CD4-positive, alpha-beta T cell (primary cell): ENCODE data around the gene RHOV. TPM values are rescaled to one million over a fixed set of nuclear protein-coding genes. Genes with fewer than 3 reads are reported as not detected.

Source experiments
- ATAC-seq: fragments of 200-7000 bp; cut with Tn5 transposase; one replicate; pipeline ENCODE4 v1.10.0; 2022; ENCODE audit warnings: mild to moderate bottlenecking; ENCODE audit not compliant: poor library complexity
- CTCF ChIA-PET: fragments of 350-600 bp; sonication (Branson Sonifier 250); formaldehyde crosslinking; loops from one replicate; lab custom pipeline; 2021; ENCODE audit warnings: antibody characterized with exemption, inconsistent platforms; lab: Charles Lee
- POLR2A ChIA-PET: fragments of 350-600 bp; sonication (Branson Sonifier 250); formaldehyde crosslinking; loops from one replicate; lab custom pipeline; 2021; ENCODE audit warnings: antibody characterized with exemption, inconsistent platforms; lab: Charles Lee
- DNase-seq, 14 experiments: peaks; one replicate each; pipeline ENCODE4 v3.0.0-alpha.2; 2013 to 2020; ENCODE audit warnings: mixed read lengths in 2 of 14
- H3K27ac ChIP-seq, 2 donors: one replicate each; pipeline versions ENCODE4 v1.5.1 to v1.7.0; 2013; ENCODE audit warnings: low read length in 2 of 2, low read depth in 1 of 2, mild to moderate bottlenecking in 1 of 2
- H3K27me3 ChIP-seq, 2 experiments: 1 replicate in 1 of 2; 2 replicates in 1 of 2; pipeline versions ENCODE4 v1.6.1 to v1.7.0; 2013; ENCODE audit warnings: low read length in 2 of 2, control low read depth in 1 of 2, mild to moderate bottlenecking in 1 of 2, moderate library complexity in 1 of 2; ENCODE audit not compliant: insufficient read depth in 2 of 2, control insufficient read depth in 1 of 2
- H3K36me3 ChIP-seq: one replicate; pipeline ENCODE4 v1.6.1; 2013; ENCODE audit warnings: low read length, control low read depth; ENCODE audit not compliant: insufficient read depth
- H3K4me1 ChIP-seq: one replicate; pipeline ENCODE4 v1.6.1; 2013; ENCODE audit warnings: low read length, control low read depth; ENCODE audit not compliant: insufficient read depth
- H3K4me3 ChIP-seq: one replicate; pipeline ENCODE4 v1.5.1; 2013; ENCODE audit warnings: mild to moderate bottlenecking, low read length, moderate library complexity
- H3K9me3 ChIP-seq, 2 experiments: 1 replicate in 1 of 2; 2 replicates in 1 of 2; pipeline versions ENCODE4 v1.6.1 to v1.7.0; 2013; ENCODE audit warnings: low read length in 2 of 2, mild to moderate bottlenecking in 2 of 2, control low read depth in 1 of 2, moderate library complexity in 1 of 2; ENCODE audit not compliant: control insufficient read depth in 1 of 2, insufficient read depth in 1 of 2
- H3K27ac Mint-ChIP-seq: one replicate; pipeline ENCODE4 v1.8.0; 2020; ENCODE audit warnings: mixed read lengths
- H3K27me3 Mint-ChIP-seq: one replicate; pipeline ENCODE4 v1.8.0; 2021; ENCODE audit warnings: mixed read lengths
- H3K36me3 Mint-ChIP-seq: one replicate; pipeline ENCODE4 v1.8.0; 2021; ENCODE audit warnings: low read depth, mixed read lengths
- H3K4me1 Mint-ChIP-seq: one replicate; pipeline ENCODE4 v1.8.0; 2021; ENCODE audit warnings: low read depth, mixed read lengths
- H3K4me3 Mint-ChIP-seq: one replicate; pipeline ENCODE4 v1.8.0; 2020; ENCODE audit warnings: mild to moderate bottlenecking, mixed read lengths
- H3K9me3 Mint-ChIP-seq: one replicate; pipeline ENCODE4 v1.8.0; 2020; ENCODE audit warnings: mixed read lengths
- CTCF ChIP-seq: fragments of 200-600 bp; IDR thresholded peaks from one replicate; pipeline ENCODE4 v1.8.0; 2022; ENCODE audit warnings: antibody characterized with exemption, mild to moderate bottlenecking
- intact Hi-C, 2 experiments: fragments of 100-400 bp; cut with DNase I in 1 of 2; cut with micrococcal nuclease in 1 of 2; formaldehyde crosslinking; loops; one replicate each; pipeline versions ENCODE4 v1.15.1 to v1.9.0; 2023 to 2025; cut with DNase I, micrococcal nuclease
- total RNA-seq, 174 experiments: library from RNA in 2 of 174; stranded (reverse) in 2 of 174; gene quantifications; one replicate each; pipeline ENCODE4 v1.2.3 and lab custom pipeline; 2021 to 2026

The RHOV gene
- total RNA-seq, 2 experiments from 2014 or later: 0.36 TPM

- TF ChIP-seq CTCF: no peak
- H3K4me3 Mint-ChIP-seq: no peak overlapping the region
- intact Hi-C loops: loop anchor here (10.0 kb wide), 2 partner anchors 52 to 912 kb away; partner anchors contain the start of gene CHAC1 (in 1 of the 2)
Measured at GRCh38 chr15:40902605-40903561, 28.8 kb upstream of the RHOV start.

DNA sequence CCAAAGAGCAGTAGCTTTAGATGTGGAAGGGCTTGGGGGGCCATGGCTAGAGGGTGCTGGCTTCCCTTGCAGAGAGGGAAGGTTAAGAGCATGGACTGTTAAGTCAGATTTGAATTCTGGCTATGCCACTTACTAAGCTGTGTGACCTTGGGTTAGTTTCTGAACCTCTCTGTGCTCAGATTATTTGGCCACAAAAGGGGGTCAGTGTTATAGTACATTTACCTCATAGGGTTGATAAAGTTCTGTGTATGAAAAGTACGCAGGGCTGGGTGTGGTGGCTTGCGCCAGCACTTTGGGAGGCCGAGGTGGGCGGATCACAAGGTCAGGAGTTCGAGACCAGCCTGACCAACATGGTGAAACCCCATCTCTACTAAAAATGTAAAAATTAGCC lies 27.0 kb upstream of the RHOV start:
- no peaks in the 10 kb centered on the region for H3K27me3 Mint-ChIP-seq
- H3K36me3 Mint-ChIP-seq: peaks cover 66% of the 10 kb centered on the region
- TF ChIP-seq CTCF: no peak
- Histone ChIP-seq H3K36me3 (peaks cover 50% of the 10 kb centered on the region), H3K27me3 (no peaks in the 10 kb centered on the region), H3K9me3 (no peaks in the 10 kb centered on the region), H3K27ac (no peak overlapping the region), H3K4me1 (peaks cover 43% of the 10 kb centered on the region), H3K4me3 (no peak overlapping the region)
- ATAC-seq (no peak), DNase-seq (no peak)
- H3K9me3 Mint-ChIP-seq: no peaks in the 10 kb centered on the region
- ChIA-PET POLR2A (interaction anchor here (1.0 kb wide), 1 partner anchor 214 kb away, joined by 3 read pairs; no protein-coding TSS in a partner anchor), CTCF (interaction anchor here (4.3 kb wide), 1 partner anchor 284 kb away, joined by 23 read pairs; no protein-coding TSS in a partner anchor)
- no peak overlapping the region for H3K27ac Mint-ChIP-seq
- no peak overlapping the region for H3K4me3 Mint-ChIP-seq
- intact Hi-C loops: loop anchor here (10.0 kb wide), 2 partner anchors 54 to 914 kb away; partner anchors contain the start of gene CHAC1 (in 1 of the 2)
- peaks cover 28% of the 10 kb centered on the region for H3K4me1 Mint-ChIP-seq

More at GRCh38 chr15:40902605-40903561, 28.8 kb upstream of the RHOV start:
- Mint-ChIP-seq H3K27ac (peak overlapping the region; percentile 60), H3K36me3 (peaks cover 52% of the 10 kb centered on the region), H3K27me3 (no peaks in the 10 kb centered on the region), H3K9me3 (no peaks in the 10 kb centered on the region), H3K4me1 (peaks cover 30% of the 10 kb centered on the region)
- ChIA-PET POLR2A (interaction anchor here (1.9 to 2.9 kb wide), 2 partner anchors 39 to 45 kb away, joined by 5 to 10 read pairs; no protein-coding TSS in a partner anchor), CTCF (interaction anchor here (0.6 to 5.9 kb wide), 8 partner anchors 7 to 1271 kb away, joined by 3 to 62 read pairs (median 15); partner anchors contain the start of genes CHAC1, RHOV and VPS18)
- H3K27me3 ChIP-seq: no peaks in the 10 kb centered on the region
- peaks cover 56% of the 10 kb centered on the region for H3K4me1 ChIP-seq
- ATAC-seq (no peak), DNase-seq (peak in 3 of 14 experiments; percentile 23 to 64 (median 57))
- no peaks in the 10 kb centered on the region for H3K9me3 ChIP-seq
- H3K27ac ChIP-seq: peak overlapping the region in 1 of 2 donors; percentile 4
- H3K36me3 ChIP-seq: peaks cover 47% of the 10 kb centered on the region
- no peak overlapping the region for H3K4me3 ChIP-seq

GRCh38 chr15:40900256-40901052 lies 26.4 kb upstream of the RHOV start:
- Histone ChIP-seq H3K4me3 (no peak overlapping the region), H3K27me3 (no peaks in the 10 kb centered on the region), H3K27ac (no peak overlapping the region), H3K4me1 (peaks cover 45% of the 10 kb centered on the region), H3K36me3 (peaks cover 50% of the 10 kb centered on the region), H3K9me3 (no peaks in the 10 kb centered on the region)
- peak in 1 of 14 experiments; percentile 30 for DNase-seq
- POLR2A ChIA-PET: interaction anchor here (1.0 kb wide), 1 partner anchor 214 kb away, joined by 3 read pairs; no protein-coding TSS in a partner anchor
- Mint-ChIP-seq H3K27me3 (no peaks in the 10 kb centered on the region), H3K9me3 (no peaks in the 10 kb centered on the region), H3K4me3 (no peak overlapping the region), H3K4me1 (peaks cover 29% of the 10 kb centered on the region), H3K36me3 (peaks cover 68% of the 10 kb centered on the region), H3K27ac (no peak overlapping the region)
- intact Hi-C loops: loop anchor here (10.0 kb wide), 2 partner anchors 54 to 914 kb away; partner anchors contain the start of gene CHAC1 (in 1 of the 2)
- TF ChIP-seq CTCF: no peak
- CTCF ChIA-PET: interaction anchor here (4.3 kb wide), 1 partner anchor 285 kb away, joined by 23 read pairs; no protein-coding TSS in a partner anchor
- ATAC-seq: no peak
